Esophagus muscularis mucosa (tissue), 4 donors: ENCODE results near the gene ALOX15B. TPM values are rescaled to one million over a fixed set of nuclear protein-coding genes. Genes with fewer than 3 reads are reported as not detected.

Source experiments
- DNase-seq: peaks from one replicate; pipeline ENCODE4 v3.0.0-alpha.2; 2017; ENCODE audit errors: extremely low spot score
- H3K27ac ChIP-seq, 4 donors: fragments of 200-600 bp; sonication (generic); replicated peaks in 1 of 4; 1 replicate in 3 of 4; 2 replicates in 1 of 4; pipeline ENCODE4 v1.5.1; 2016 to 2019; ENCODE audit warnings: mild to moderate bottlenecking in 1 of 4
- H3K27me3 ChIP-seq, 4 donors: fragments of 200-600 bp; sonication (generic); one replicate each; pipeline versions ENCODE4 v1.5.1 to v1.6.0; 2016 to 2019
- H3K36me3 ChIP-seq, 4 donors: fragments of 200-600 bp; sonication (generic); one replicate each; pipeline ENCODE4 v1.5.1; 2016 to 2019
- H3K4me1 ChIP-seq, 4 donors: fragments of 200-600 bp; sonication (generic); one replicate each; pipeline ENCODE4 v1.5.1; 2016 to 2019
- H3K4me3 ChIP-seq, 4 donors: fragments of 200-600 bp; sonication (generic); 1 replicate in 2 of 4; 2 replicates in 2 of 4; pipeline ENCODE4 v1.5.1; 2016 to 2019; ENCODE audit warnings: mild to moderate bottlenecking in 4 of 4, moderate library complexity in 1 of 4
- H3K9me3 ChIP-seq, 4 donors: fragments of 200-600 bp; sonication (generic); 1 replicate in 3 of 4; 2 replicates in 1 of 4; pipeline ENCODE4 v1.5.1; 2016 to 2019
- CTCF ChIP-seq, 3 experiments: fragments of 200-600 bp in 2 of 3; fragments of 450-650 bp in 1 of 3; sonication (generic) in 2 of 3; IDR thresholded peaks; one replicate each; pipeline ENCODE4 v1.5.1; 2017 to 2019; ENCODE audit warnings: antibody characterized with exemption in 3 of 3, mild to moderate bottlenecking in 2 of 3, moderate library complexity in 1 of 3
- EP300 ChIP-seq: sonication (generic); formaldehyde crosslinking; IDR thresholded peaks from one replicate; pipeline ENCODE4 v1.6.1; 2017; ENCODE audit warnings: antibody characterized with exemption
- POLR2A ChIP-seq: fragments of 450-650 bp; IDR thresholded peaks from one replicate; pipeline ENCODE4 v1.6.1; 2017; ENCODE audit warnings: antibody characterized with exemption, moderate library complexity, mild to moderate bottlenecking, low read depth
- POLR2AphosphoS5 ChIP-seq, 2 donors: sonication (generic); formaldehyde crosslinking; IDR thresholded peaks; one replicate each; pipeline ENCODE4 v1.6.1; 2017; ENCODE audit warnings: antibody characterized with exemption in 2 of 2
- WGBS: methylation state at CpG from one replicate; pipeline ENCODE4 v1.1.5; 2018; 5-methylcytosine and 5-hydroxymethylcytosine counted together
- intact Hi-C: fragments of 100-400 bp; cut with DNase I; formaldehyde crosslinking; loops from one replicate; pipeline ENCODE4 v1.15.1; 2023
- total RNA-seq, 4 donors: library from RNA; depleted of rRNA; stranded (reverse); fragments of >200 nt; gene quantifications; one replicate each; pipeline versions ENCODE4 v1.1.0 to v1.2.1, GENCODE V29; 2016

The ALOX15B gene
- total RNA-seq, 4 donors from 2014 or later, result 1.3 to 3.7 (median 2.0) TPM

GRCh38 chr17:8082292-8082691 lies 43.4 kb downstream of the ALOX15B start:
- no peak overlapping the region for H3K27ac ChIP-seq
- no peaks in the 10 kb centered on the region for H3K9me3 ChIP-seq
- no peak for DNase-seq
- no peaks in the 10 kb centered on the region for H3K36me3 ChIP-seq
- H3K4me1 ChIP-seq, result peaks cover 12 to 20% (median 17%) of the 10 kb centered on the region in 4 donors
- H3K27me3 ChIP-seq, result peaks cover 0 to 93% (median 16%) of the 10 kb centered on the region in 4 donors
- intact Hi-C loops, result loop anchor here (5.0 kb wide), 1 partner anchor 35 kb away; the partner anchor contains the start of gene ALOXE3
- 90% methylated on average over 10 of the region's 10 CpGs for WGBS
- TF ChIP-seq POLR2AphosphoS5 (IDR thresholded peaks at IDR 0.05) (no peak), POLR2A (no peak), CTCF (IDR thresholded peaks at IDR 0.05) (no peak), EP300 (no peak)
- no peak overlapping the region for H3K4me3 ChIP-seq

GRCh38 chr17:8084250-8084649 lies 45.4 kb downstream of the ALOX15B start:
- no peak for DNase-seq
- Histone ChIP-seq H3K36me3 (no peaks in the 10 kb centered on the region), H3K4me1 (peaks cover 10 to 15% (median 13%) of the 10 kb centered on the region in 4 donors), H3K27ac (no peak overlapping the region), H3K4me3 (no peak overlapping the region), H3K9me3 (no peaks in the 10 kb centered on the region), H3K27me3 (peaks cover 0 to 91% (median 9%) of the 10 kb centered on the region in 4 donors)
- TF ChIP-seq POLR2AphosphoS5 (IDR thresholded peaks at IDR 0.05), result no peak
- no peak for TF ChIP-seq POLR2A
- no peak for TF ChIP-seq EP300
- no peak for TF ChIP-seq CTCF (IDR thresholded peaks at IDR 0.05)
- WGBS, result 92% methylated on average over 6 of the region's 6 CpGs
- intact Hi-C loops, result loop anchor here (5.0 kb wide), 1 partner anchor 33 kb away; the partner anchor contains the start of gene ALOXE3

- no peak for DNase-seq
- Histone ChIP-seq H3K27ac (no peak within 1 kb of the TSS), H3K27me3 (peaks cover 0 to 91% (median 2%) of the 10 kb centered on the region in 4 donors), H3K9me3 (no peaks in the 10 kb centered on the region), H3K4me1 (no peaks in the 10 kb centered on the region), H3K36me3 (no peaks in the 10 kb centered on the region), H3K4me3 (no peak within 1 kb of the TSS)
- WGBS, result 77% methylated on average over 17 of the region's 20 CpGs
- TF ChIP-seq POLR2AphosphoS5 (IDR thresholded peaks at IDR 0.05) (no peak), EP300 (no peak), POLR2A (no peak), CTCF (IDR thresholded peaks at IDR 0.05) (no peak)
- intact Hi-C loops, result no loop called here
Measured at GRCh38 chr17:8087075-8087951, 48.5 kb downstream of the ALOX15B start, which contains the start of gene ALOX12B. Gene ALOX12B (minus strand): TSS chr17:8087716. CDS start chr17:8087442, 274 bp downstream.

GRCh38 chr17:8087952-8088230 lies 49.0 kb downstream of the ALOX15B start:
- no peaks in the 10 kb centered on the region for H3K9me3 ChIP-seq
- peaks cover 0 to 91% (median 2%) of the 10 kb centered on the region in 4 donors for H3K27me3 ChIP-seq
- H3K4me1 ChIP-seq, result no peaks in the 10 kb centered on the region
- intact Hi-C loops, result no loop called here
- DNase-seq, result no peak
- no peak overlapping the region for H3K27ac ChIP-seq
- H3K36me3 ChIP-seq, result no peaks in the 10 kb centered on the region
- WGBS, result 71% methylated on average over 5 of the region's 5 CpGs
- no peak for TF ChIP-seq POLR2A
- no peak for TF ChIP-seq CTCF (IDR thresholded peaks at IDR 0.05)
- TF ChIP-seq POLR2AphosphoS5 (IDR thresholded peaks at IDR 0.05), result no peak
- no peak for TF ChIP-seq EP300
- no peak overlapping the region for H3K4me3 ChIP-seq
